HepG2 (cell line): Measurements from ENCODE around the gene SAMD8. TPM values are rescaled to one million over a fixed set of nuclear protein-coding genes. Genes with fewer than 3 reads are reported as not detected.

Experiments
- ATAC-seq: fragments of 200-7000 bp; cut with Tn5 transposase; 3 replicates; pipeline ENCODE4 v1.9.1; 2020; ENCODE audit warnings: mild to moderate bottlenecking, moderate library complexity
- BruUV-seq: library from RNA; stranded (reverse); fragments of 400-500 nt; replicated peaks from 2 replicates; lab custom pipeline; 2021; lab: Mats Ljungman, UMichigan
- CTCF ChIA-PET: fragments of 300-600 bp; formaldehyde crosslinking; extraction: SDS; loops from one replicate; lab custom pipeline; 2021; ENCODE audit warnings: low total read pairs, inconsistent platforms, low intra/inter-chr PET ratio; lab: Yijun Ruan, JAX
- POLR2A ChIA-PET: fragments of 350-600 bp; sonication (Branson Sonifier 250); formaldehyde crosslinking; loops from one replicate; lab custom pipeline; 2020; ENCODE audit warnings: antibody characterized with exemption, inconsistent platforms; lab: Yijun Ruan, JAX
- DNase-seq: peaks from one replicate; pipeline ENCODE4 v3.0.0-alpha.2; 2015; ENCODE audit warnings: low spot score
- FAIRE-seq: peaks from 3 replicates; lab custom pipeline; 2011; peaks lifted over from hg19 to GRCh38; lab: Jason Lieb, UNC
- H2AFZ ChIP-seq: one replicate; pipeline ENCODE4 v1.6.1; 2011; ENCODE audit warnings: low read length, inconsistent platforms
- H3K27ac ChIP-seq: fragments of 300-600 bp; 3 replicates; pipeline ENCODE4 v1.8.0; 2011; ENCODE audit warnings: mixed run types, mild to moderate bottlenecking, mixed read lengths, low read length, inconsistent platforms; ENCODE audit not compliant: insufficient read depth; ENCODE audit errors: extremely low read length
- H3K27me3 ChIP-seq, 2 experiments: fragments of 200-600 bp in 1 of 2; 2 replicates in 1 of 2; 3 replicates in 1 of 2; pipeline versions ENCODE4 v1.6.0 to v1.8.0; 2011; ENCODE audit warnings: low read length in 2 of 2, mild to moderate bottlenecking in 2 of 2, moderate library complexity in 2 of 2, inconsistent platforms in 1 of 2; ENCODE audit not compliant: insufficient read depth in 2 of 2, control insufficient read depth in 1 of 2
- H3K36me3 ChIP-seq, 2 experiments: fragments of 200-600 bp in 1 of 2; replicated peaks in 1 of 2; 2 replicates in 1 of 2; 3 replicates in 1 of 2; pipeline versions ENCODE4 v1.5.1 to v1.8.0; 2011; ENCODE audit warnings: low read length in 2 of 2, inconsistent platforms in 1 of 2; ENCODE audit not compliant: insufficient read depth in 2 of 2, control insufficient read depth in 1 of 2
- H3K4me1 ChIP-seq: 2 replicates; pipeline ENCODE4 v1.5.1; 2012; ENCODE audit warnings: low read length, inconsistent platforms; ENCODE audit not compliant: insufficient read depth
- H3K4me2 ChIP-seq: 2 replicates; pipeline ENCODE4 v1.6.0; 2011; ENCODE audit warnings: low read depth, low read length, inconsistent platforms
- H3K4me3 ChIP-seq, 3 experiments: fragments of 200-600 bp in 1 of 3; sonication (generic), shearing (Covaris generic) in 1 of 3; replicated peaks in 1 of 3; 2 replicates each; pipeline ENCODE4 v1.5.1; 2011 to 2016; ENCODE audit warnings: low read length in 3 of 3, inconsistent platforms in 2 of 3, low read depth in 2 of 3, mild to moderate bottlenecking in 2 of 3, control low read depth in 1 of 3, mixed read lengths in 1 of 3; ENCODE audit not compliant: insufficient read depth in 1 of 3
- H3K79me2 ChIP-seq: one replicate; pipeline ENCODE4 v1.6.1; 2011; ENCODE audit warnings: low read length, inconsistent platforms; ENCODE audit not compliant: insufficient read depth
- H3K9ac ChIP-seq: 2 replicates; pipeline ENCODE4 v1.6.0; 2011; ENCODE audit warnings: mild to moderate bottlenecking, low read depth, low read length, inconsistent platforms; ENCODE audit not compliant: insufficient read depth
- H3K9me3 ChIP-seq: 2 replicates; pipeline ENCODE4 v1.5.1; 2012; ENCODE audit warnings: mild to moderate bottlenecking, low read length
- H4K20me1 ChIP-seq: 2 replicates; pipeline ENCODE4 v1.6.0; 2011; ENCODE audit warnings: inconsistent platforms, mild to moderate bottlenecking, low read length, moderate library complexity; ENCODE audit not compliant: insufficient read depth
- CBX5 ChIP-seq: sonication (generic); formaldehyde crosslinking; IDR thresholded peaks from 2 replicates; pipeline ENCODE4 v1.4.0; 2020; ENCODE audit warnings: missing genetic modification reagents, borderline replicate concordance
- ELK4 ChIP-seq: sonication (generic); formaldehyde crosslinking; IDR thresholded peaks from 2 replicates; pipeline ENCODE4 v1.9.0; 2021; ENCODE audit warnings: missing genetic modification reagents, borderline replicate concordance
- GABPB1 ChIP-seq: IDR thresholded peaks from 2 replicates; pipeline ENCODE4 v1.6.1; 2016; ENCODE audit warnings: mild to moderate bottlenecking, missing genetic modification reagents, moderate library complexity, missing compliant biosample characterization
- GZF1 ChIP-seq: sonication (generic); formaldehyde crosslinking; IDR thresholded peaks from 2 replicates; pipeline ENCODE4 v1.5.1; 2020; ENCODE audit warnings: mild to moderate bottlenecking, missing genetic modification reagents
- HMGXB4 ChIP-seq, 2 experiments: sonication (generic) in 1 of 2; formaldehyde crosslinking in 1 of 2; IDR thresholded peaks; 2 replicates each; pipeline versions ENCODE4 v1.4.0 to v1.6.1; 2018 to 2020; ENCODE audit warnings: missing genetic modification reagents in 2 of 2, borderline replicate concordance in 1 of 2, low read depth in 1 of 2, mild to moderate bottlenecking in 1 of 2, missing biosample characterization in 1 of 2
- KDM5B ChIP-seq: sonication (generic); formaldehyde crosslinking; IDR thresholded peaks from 2 replicates; pipeline ENCODE4 v1.4.0; 2020; ENCODE audit warnings: missing genetic modification reagents, mild to moderate bottlenecking, borderline replicate concordance
- MTA1 ChIP-seq: sonication (generic); formaldehyde crosslinking; IDR thresholded peaks from 2 replicates; pipeline ENCODE4 v1.4.0; 2020; ENCODE audit warnings: missing genetic modification reagents, mild to moderate bottlenecking, borderline replicate concordance
- PPARG ChIP-seq: conservative IDR thresholded peaks from 2 replicates; pipeline ENCODE4 v1.6.1; 2016; ENCODE audit warnings: missing biosample characterization, missing genetic modification reagents
- RXRA ChIP-seq: sonication (generic); formaldehyde crosslinking; IDR thresholded peaks from 2 replicates; pipeline ENCODE4 v1.5.1; 2020; ENCODE audit warnings: missing genetic modification reagents
- ZNF430 ChIP-seq: sonication (generic); formaldehyde crosslinking; IDR thresholded peaks from 2 replicates; pipeline ENCODE4 v1.9.0; 2021; ENCODE audit warnings: mild to moderate bottlenecking, missing genetic modification reagents
- WGBS: methylation state at CpG from one replicate; pipeline ENCODE4 v1.1.6; 2017; ENCODE audit warnings: low lambda C conversion rate; 5-methylcytosine and 5-hydroxymethylcytosine counted together
- in situ Hi-C: cut with HindIII; loops from 2 replicates; pipeline ENCODE4 v1.10.0; 2017; ENCODE audit warnings: low pct_unique_long_range_greater_than_20kb; ENCODE audit not compliant: extremely low pct_ligation_motif_present
- intact Hi-C: fragments of 100-400 bp; cut with micrococcal nuclease; formaldehyde crosslinking; loops from one replicate; pipeline ENCODE4 v1.10.0; 2022; ENCODE audit not compliant: unreplicated experiment
- polyA plus RNA-seq, 8 experiments: library from polyadenylated mRNA; depleted of rRNA in 3 of 8; stranded (reverse) in 7 of 8; unstranded in 1 of 8; fragments of >200 nt; fragmentation: Illumina TruSeq in 4 of 8; extraction: Trizol in 4 of 8; gene quantifications; 2 replicates each; pipeline versions ENCODE4 v1.2.1 to v1.2.3, GENCODE V29; 2011 to 2016; ENCODE audit warnings: low read depth in 4 of 8, missing spikeins in 1 of 8, mixed read lengths in 1 of 8; ENCODE audit not compliant: insufficient read depth in 1 of 8
- total RNA-seq, 5 experiments: library from RNA; depleted of rRNA; stranded (reverse); fragments of >200 nt; fragmentation: Illumina TruSeq; extraction: Trizol; gene quantifications; 2 replicates each; pipeline ENCODE4 v1.2.3, GENCODE V29; 2016; ENCODE audit warnings: low read depth in 1 of 5
- TF ChIP-seq, protein P1 (sequence below): IDR thresholded peaks from 2 replicates; pipeline ENCODE4 v1.6.1; 2016

SAMD8 gene
- total and polyA plus RNA-seq, 2 of the 13 experiments (the other 11 are each of a cell fraction or from before 2014, with no cell fraction given): 10.4 to 13.2 TPM

- no peaks in the 10 kb centered on the region for H3K36me3 ChIP-seq
- WGBS: 12% methylated on average over 4 of the region's 4 CpGs
- no peaks in the 10 kb centered on the region for H3K79me2 ChIP-seq
- H3K27me3 ChIP-seq: no peaks in the 10 kb centered on the region
- H3K9ac ChIP-seq: peak overlapping the region; percentile 57
- peaks cover 34% of the 10 kb centered on the region for H3K4me1 ChIP-seq
- in situ Hi-C loops (loop anchor here (10.0 kb wide), 1 partner anchor 206 kb away; no protein-coding TSS in a partner anchor), intact Hi-C loops (loop anchor here (1.0 kb wide), 1 partner anchor 835 kb away; no protein-coding TSS in a partner anchor)
- DNase-seq (no peak), FAIRE-seq (no peak), ATAC-seq (peak; percentile 3)
- no peak for TF ChIP-seq CBX5 (CRISPR knock-in tag)
- TF ChIP-seq ZNF430: 0 out of 2 replicates have a peak, but pooled peaks have one; percentile 32
- 0 out of 2 replicates have a peak, but pooled peaks have one; percentile 33 for TF ChIP-seq RXRA
- no peak for TF ChIP-seq GZF1 (CRISPR knock-in tag)
- TF ChIP-seq GABPB1 (CRISPR knock-in tag): 0 out of 2 replicates have a peak, but pooled peaks have one; percentile 7
- TF ChIP-seq, protein P1, sequence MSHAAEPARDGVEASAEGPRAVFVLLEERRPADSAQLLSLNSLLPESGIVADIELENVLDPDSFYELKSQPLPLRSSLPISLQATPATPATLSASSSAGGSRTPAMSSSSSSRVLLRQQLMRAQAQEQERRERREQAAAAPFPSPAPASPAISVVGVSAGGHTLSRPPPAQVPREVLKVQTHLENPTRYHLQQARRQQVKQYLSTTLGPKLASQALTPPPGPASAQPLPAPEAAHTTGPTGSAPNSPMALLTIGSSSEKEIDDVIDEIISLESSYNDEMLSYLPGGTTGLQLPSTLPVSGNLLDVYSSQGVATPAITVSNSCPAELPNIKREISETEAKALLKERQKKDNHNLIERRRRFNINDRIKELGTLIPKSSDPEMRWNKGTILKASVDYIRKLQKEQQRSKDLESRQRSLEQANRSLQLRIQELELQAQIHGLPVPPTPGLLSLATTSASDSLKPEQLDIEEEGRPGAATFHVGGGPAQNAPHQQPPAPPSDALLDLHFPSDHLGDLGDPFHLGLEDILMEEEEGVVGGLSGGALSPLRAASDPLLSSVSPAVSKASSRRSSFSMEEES (CRISPR knock-in tag): no peak
- TF ChIP-seq HMGXB4 (CRISPR knock-in tag; IDR thresholded peaks at IDR 0.05; ENCODE audit: borderline replicate concordance in 1 of 2, low read depth in 1 of 2): no peak
- TF ChIP-seq KDM5B: 0 out of 2 replicates have a peak, but pooled peaks have one; percentile 9
- peak; percentile 49; the same call in 1 of the 2 replicates for TF ChIP-seq MTA1 (CRISPR knock-in tag)
- no peak for TF ChIP-seq ELK4 (CRISPR knock-in tag)
- TF ChIP-seq PPARG (CRISPR knock-in tag): no peak
- H2AFZ ChIP-seq: peak overlapping the region; percentile 83
- peak overlapping the region; percentile 55 to 79 (median 65) for H3K4me3 ChIP-seq
- no TSS peak for BruUV-seq
- POLR2A ChIA-PET: no interaction called here
- no peaks in the 10 kb centered on the region for H4K20me1 ChIP-seq
- no peak overlapping the region for H3K27ac ChIP-seq
- CTCF ChIA-PET: interaction anchor here (2.1 to 2.7 kb wide), 2 partner anchors 835 to 856 kb away, joined by 11 to 14 read pairs; no protein-coding TSS in a partner anchor
- peak overlapping the region; percentile 100 for H3K4me2 ChIP-seq
- H3K9me3 ChIP-seq: no peaks in the 10 kb centered on the region
These were observed 10.6 kb upstream of the SAMD8 start for GRCh38 chr10:75100764-75101291.
